Loucy (cell line): Measurements from ENCODE around the gene ADAMTS15.

Experiments
- EZH2phosphoT487 ChIP-seq: fragments of 200-600 bp; IDR thresholded peaks from 2 replicates; pipeline ENCODE4 v1.6.1; 2018; ENCODE audit warnings: antibody characterized with exemption, mild to moderate bottlenecking, moderate library complexity, borderline replicate concordance
- TF ChIP-seq, protein P1 (sequence below): fragments of 200-600 bp; sonication (generic); conservative IDR thresholded peaks from 2 replicates; pipeline ENCODE4 v1.5.1; 2014; ENCODE audit warnings: mild to moderate bottlenecking, antibody characterized with exemption, low read length

DNA sequence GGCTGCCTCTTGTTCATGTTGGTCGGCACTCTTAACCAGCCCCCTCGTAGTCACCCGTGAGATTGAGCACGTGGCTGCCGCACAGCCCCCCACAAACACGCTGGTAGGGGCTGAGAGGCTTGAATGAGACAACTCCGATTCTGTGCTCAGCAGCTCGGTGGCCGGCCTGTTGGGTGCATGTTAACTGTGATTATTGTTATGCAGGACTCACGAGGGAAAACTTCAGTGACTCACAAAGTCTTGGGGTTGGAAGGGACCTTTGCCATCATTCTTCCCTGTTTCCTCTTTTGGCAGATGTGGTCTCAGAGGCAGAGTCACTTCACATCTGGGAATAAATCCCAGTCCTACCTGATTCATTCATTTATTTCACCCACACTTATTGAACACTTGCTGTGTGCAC is 75.2 kb downstream of the ADAMTS15 start:
- TF ChIP-seq, protein P1, sequence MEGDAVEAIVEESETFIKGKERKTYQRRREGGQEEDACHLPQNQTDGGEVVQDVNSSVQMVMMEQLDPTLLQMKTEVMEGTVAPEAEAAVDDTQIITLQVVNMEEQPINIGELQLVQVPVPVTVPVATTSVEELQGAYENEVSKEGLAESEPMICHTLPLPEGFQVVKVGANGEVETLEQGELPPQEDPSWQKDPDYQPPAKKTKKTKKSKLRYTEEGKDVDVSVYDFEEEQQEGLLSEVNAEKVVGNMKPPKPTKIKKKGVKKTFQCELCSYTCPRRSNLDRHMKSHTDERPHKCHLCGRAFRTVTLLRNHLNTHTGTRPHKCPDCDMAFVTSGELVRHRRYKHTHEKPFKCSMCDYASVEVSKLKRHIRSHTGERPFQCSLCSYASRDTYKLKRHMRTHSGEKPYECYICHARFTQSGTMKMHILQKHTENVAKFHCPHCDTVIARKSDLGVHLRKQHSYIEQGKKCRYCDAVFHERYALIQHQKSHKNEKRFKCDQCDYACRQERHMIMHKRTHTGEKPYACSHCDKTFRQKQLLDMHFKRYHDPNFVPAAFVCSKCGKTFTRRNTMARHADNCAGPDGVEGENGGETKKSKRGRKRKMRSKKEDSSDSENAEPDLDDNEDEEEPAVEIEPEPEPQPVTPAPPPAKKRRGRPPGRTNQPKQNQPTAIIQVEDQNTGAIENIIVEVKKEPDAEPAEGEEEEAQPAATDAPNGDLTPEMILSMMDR: no peak
- no peak for TF ChIP-seq EZH2phosphoT487
